ENCODE results near the gene NSMCE1. TPM values are rescaled to one million over a fixed set of nuclear protein-coding genes. Genes with fewer than 3 reads are reported as not detected.

NSMCE1 gene
- total RNA-seq, 1 donor from 2014 or later: 53.0 TPM

DNA sequence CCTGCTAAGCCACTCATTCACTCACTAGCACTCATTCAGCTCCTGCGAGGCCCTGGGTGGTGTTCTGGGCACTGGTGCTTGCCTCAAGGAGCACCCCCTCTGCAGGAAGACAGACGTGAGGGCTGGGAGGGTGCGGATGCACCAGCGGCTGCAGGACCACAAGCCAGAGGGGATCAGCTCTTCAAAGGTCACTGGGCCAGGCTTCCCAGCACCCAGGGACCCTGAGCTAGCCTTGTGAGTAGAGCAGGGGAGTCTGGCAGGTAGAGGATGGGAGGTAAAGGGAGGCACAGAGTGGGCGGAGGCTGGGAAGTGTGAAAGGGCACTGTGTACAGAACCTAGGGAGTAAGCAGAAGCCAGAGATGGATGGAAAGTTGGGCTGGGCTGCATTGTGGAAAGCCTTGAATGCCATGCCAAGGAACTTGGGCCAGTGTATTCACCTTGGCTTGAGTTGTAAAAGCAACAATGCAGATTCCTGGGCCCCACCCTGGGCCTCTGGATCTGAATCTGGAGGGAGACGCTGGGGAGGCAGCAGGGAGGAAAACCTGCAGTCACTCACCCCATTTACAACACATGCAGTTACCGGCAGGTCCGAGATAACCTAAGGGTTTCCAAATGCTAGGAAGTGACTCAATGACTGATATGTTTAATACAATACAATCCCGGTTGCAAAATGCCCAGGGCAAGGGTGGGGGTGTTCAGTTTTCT lies 46.9 kb upstream of the NSMCE1 start:
- H3K9me3 ChIP-seq: no peaks in the 10 kb centered on the region
- TF ChIP-seq, protein P1, sequence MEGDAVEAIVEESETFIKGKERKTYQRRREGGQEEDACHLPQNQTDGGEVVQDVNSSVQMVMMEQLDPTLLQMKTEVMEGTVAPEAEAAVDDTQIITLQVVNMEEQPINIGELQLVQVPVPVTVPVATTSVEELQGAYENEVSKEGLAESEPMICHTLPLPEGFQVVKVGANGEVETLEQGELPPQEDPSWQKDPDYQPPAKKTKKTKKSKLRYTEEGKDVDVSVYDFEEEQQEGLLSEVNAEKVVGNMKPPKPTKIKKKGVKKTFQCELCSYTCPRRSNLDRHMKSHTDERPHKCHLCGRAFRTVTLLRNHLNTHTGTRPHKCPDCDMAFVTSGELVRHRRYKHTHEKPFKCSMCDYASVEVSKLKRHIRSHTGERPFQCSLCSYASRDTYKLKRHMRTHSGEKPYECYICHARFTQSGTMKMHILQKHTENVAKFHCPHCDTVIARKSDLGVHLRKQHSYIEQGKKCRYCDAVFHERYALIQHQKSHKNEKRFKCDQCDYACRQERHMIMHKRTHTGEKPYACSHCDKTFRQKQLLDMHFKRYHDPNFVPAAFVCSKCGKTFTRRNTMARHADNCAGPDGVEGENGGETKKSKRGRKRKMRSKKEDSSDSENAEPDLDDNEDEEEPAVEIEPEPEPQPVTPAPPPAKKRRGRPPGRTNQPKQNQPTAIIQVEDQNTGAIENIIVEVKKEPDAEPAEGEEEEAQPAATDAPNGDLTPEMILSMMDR (IDR thresholded peaks at IDR 0.05): no peak
- peaks cover 69% of the 10 kb centered on the region for H3K4me1 ChIP-seq
- intact Hi-C loops (cut with DNase I): no loop called here
- ATAC-seq (peak; percentile 35 to 60), DNase-seq (peak; percentile 65)
- H3K27me3 ChIP-seq (ENCODE audit: low read depth): no peaks in the 10 kb centered on the region
- peak overlapping the region; percentile 97 for H3K4me3 ChIP-seq
- peaks cover 11% of the 10 kb centered on the region for H3K36me3 ChIP-seq
- peak overlapping the region; percentile 100 for H3K27ac ChIP-seq

DNA sequence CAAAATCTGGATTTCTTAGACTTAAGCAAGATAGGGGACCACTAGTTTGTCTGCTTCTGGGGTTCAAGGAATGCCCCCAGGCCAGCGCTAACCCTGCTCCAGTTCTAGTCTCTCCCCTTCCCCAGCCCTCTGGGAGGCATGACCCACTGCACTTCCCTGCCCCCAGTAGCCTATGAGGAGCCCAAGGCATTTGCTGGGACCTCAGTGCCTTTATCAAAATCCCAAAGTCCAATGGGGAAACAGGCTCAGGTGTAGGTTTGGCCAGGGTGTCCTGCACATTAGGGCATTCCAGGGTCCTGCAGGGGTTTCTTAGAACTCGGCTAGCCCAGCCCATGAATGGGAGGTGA lies 46.4 kb upstream of the NSMCE1 start:
- intact Hi-C loops (cut with DNase I): no loop called here
- H3K27ac ChIP-seq: peak overlapping the region; percentile 100
- no peak for DNase-seq
- TF ChIP-seq, protein P1 (IDR thresholded peaks at IDR 0.05): no peak
- peaks cover 63% of the 10 kb centered on the region for H3K4me1 ChIP-seq
- H3K27me3 ChIP-seq (ENCODE audit: low read depth): no peaks in the 10 kb centered on the region
- H3K36me3 ChIP-seq: peaks cover 8% of the 10 kb centered on the region
- H3K4me3 ChIP-seq: peak overlapping the region; percentile 97
- no peaks in the 10 kb centered on the region for H3K9me3 ChIP-seq
- no peak for ATAC-seq

DNA sequence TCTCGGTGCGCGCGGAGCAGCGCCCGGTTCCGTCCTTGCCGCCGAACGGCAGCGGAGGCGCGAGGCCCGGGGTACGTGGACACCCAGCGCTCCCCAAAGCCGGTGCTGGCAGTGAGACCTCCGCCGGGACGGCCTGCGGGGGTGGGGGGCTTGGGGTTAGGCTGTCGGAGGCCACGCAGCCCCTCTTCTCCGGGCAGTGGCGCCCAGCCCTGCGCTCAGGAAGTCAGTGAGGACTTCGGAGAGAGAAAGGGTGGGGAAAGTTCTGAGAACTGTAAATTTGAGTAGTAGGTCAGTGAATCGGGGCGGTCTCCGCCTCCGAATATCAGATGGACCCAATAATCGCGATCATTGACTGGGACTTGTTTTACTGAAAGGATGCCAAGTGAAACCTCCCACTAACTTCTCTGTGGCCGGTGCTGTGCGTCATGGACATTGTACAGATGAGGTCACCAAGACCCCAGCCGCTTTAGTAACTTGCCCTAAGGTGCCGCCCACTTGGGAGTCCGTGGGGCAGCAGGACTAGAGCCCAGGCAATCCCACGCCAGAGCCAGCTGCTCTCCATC lies 45.7 kb upstream of the NSMCE1 start:
- no peaks in the 10 kb centered on the region for H3K9me3 ChIP-seq
- peak; percentile 80 for DNase-seq
- H3K36me3 ChIP-seq: peaks cover 1% of the 10 kb centered on the region
- TF ChIP-seq, protein P1 (IDR thresholded peaks at IDR 0.05): no peak
- peak overlapping the region; percentile 100 for H3K27ac ChIP-seq
- intact Hi-C loops (cut with DNase I): no loop called here
- peaks cover 56% of the 10 kb centered on the region for H3K4me1 ChIP-seq
- H3K4me3 ChIP-seq: peak overlapping the region; percentile 97
- peak; percentile 59 to 72 for ATAC-seq
- no peaks in the 10 kb centered on the region for H3K27me3 ChIP-seq (ENCODE audit: low read depth)

DNA sequence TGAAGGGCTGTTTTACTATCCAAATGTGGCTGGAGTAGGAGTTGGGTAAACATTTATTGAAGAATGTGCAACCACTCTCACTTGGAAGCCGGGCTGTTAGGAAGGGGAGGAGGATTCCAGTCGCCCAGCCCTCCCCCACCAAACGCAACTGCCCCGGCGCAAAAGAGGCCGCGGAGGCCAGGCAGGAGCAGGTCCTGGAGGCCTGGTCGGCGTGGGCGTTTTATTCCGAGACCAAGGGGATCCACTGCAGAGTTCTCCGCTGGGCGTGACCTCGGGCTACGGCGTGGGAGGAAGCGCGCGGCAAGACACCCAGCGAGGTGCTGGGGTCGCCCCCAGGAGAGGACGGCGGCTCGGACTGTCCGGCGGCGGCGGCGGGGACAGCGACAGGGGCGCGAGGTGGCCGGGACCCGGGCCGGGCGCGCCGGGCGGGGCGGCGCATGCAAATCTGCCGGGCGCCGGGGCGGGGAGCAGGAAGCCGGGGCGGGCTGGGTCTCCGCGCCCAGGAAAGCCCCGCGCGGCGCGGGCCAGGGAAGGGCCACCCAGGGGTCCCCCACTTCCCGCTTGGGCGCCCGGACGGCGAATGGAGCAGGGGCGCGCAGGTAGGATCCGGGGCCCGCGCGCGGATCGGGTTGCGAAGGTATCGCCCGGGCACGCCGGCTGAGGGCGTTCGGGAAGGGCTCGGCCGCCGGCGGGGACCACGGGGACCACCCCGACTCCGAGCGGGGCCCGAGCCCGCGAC lies 45.0 kb upstream of the NSMCE1 start, which contains the start of gene IL4R:
Gene IL4R (plus strand): TSS at position 553 of the 739 bp plus-strand sequence. CDS start 26,230 bp downstream, outside the sequence.
- Histone ChIP-seq H3K4me3 (peak within 1 kb of the TSS; percentile 97), H3K9me3 (no peaks in the 10 kb centered on the region), H3K36me3 (no peaks in the 10 kb centered on the region), H3K27ac (peak within 1 kb of the TSS; percentile 100), H3K27me3 (ENCODE audit: low read depth) (no peaks in the 10 kb centered on the region), H3K4me1 (peaks cover 50% of the 10 kb centered on the region)
- TF ChIP-seq, protein P1 (IDR thresholded peaks at IDR 0.05): no peak
- intact Hi-C loops (cut with DNase I): no loop called here
- peak; percentile 76 to 85 for ATAC-seq
- peak; percentile 93 for DNase-seq

DNA sequence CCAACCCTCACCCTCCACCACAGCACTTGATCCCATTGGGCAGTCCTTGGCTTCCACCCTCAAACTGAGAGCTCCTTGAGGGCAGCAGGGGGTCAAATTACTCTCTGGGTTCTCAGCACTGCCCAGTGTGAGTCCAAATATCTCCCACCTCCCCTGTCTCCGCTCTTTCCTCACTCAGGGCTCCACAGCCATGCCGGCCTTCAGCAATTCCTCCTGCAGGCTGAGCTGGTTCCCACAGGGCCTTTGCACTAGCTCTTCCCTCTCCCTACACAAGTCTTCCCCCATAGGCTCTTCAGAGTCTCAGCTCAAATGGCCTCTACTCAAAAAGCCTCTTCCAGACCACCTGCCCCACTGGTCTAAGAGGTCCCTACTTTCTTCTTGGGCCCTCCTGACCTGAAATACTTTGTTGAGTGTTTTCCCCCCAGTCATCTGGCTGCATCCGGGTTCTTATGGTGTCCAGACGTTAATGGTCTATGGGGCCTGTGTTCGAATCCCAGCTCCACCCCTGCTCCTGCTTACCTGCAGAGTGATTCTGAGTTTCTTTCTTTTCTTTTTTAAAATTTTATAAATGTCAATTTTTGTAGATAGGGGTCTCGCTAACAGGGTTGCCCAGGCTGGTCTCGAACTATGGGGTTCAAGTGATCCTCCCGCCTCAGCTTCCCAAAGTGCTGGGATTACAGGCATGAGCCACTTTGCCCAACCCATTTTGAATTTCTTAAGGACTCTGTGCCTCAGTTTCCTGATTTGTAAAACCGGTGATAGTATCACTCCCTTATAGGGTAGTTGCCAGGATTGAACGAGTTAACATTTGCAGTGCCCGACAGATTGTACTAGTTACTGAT lies 44.2 kb upstream of the NSMCE1 start:
- DNase-seq: no peak
- Histone ChIP-seq H3K4me3 (peak overlapping the region; percentile 97), H3K9me3 (no peaks in the 10 kb centered on the region), H3K4me1 (peaks cover 42% of the 10 kb centered on the region), H3K27me3 (ENCODE audit: low read depth) (no peaks in the 10 kb centered on the region), H3K27ac (peak overlapping the region; percentile 100), H3K36me3 (no peaks in the 10 kb centered on the region)
- no peak for ATAC-seq
- intact Hi-C loops (cut with DNase I): no loop called here
- TF ChIP-seq, protein P1 (IDR thresholded peaks at IDR 0.05): no peak
